ENCODE data around the gene HYCC2. TPM values are rescaled to one million over a fixed set of nuclear protein-coding genes. Genes with fewer than 3 reads are reported as not detected.
A peak's percentile ranks its signal among the peaks of the same experiment; 100 is the strongest.
"Not testable (repeated sequence)": the region's sequence is repeated elsewhere in the genome, so short reads cannot be mapped to it uniquely, and the experiment has no call there.

Gene HYCC2

DNA sequence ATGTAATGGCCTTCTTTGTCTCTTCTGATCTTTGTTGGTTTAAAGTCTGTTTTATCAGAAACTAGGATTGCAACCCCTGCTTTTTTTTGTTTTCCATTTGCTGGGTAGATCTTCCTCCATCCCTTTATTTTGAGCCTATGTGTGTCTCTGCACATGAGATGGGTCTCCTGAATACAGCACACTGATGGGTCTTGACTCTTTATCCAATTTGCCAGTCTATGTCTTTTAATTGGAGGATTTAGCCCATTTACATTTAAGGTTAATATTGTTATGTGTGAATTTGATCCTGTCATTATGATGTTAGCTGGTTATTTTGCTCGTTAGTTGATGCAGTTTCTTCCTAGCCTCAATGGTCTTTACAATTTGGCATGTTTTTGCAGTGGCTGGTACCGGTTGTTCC lies 37.1 kb downstream of the HYCC2 start:
- not testable (repeated sequence) for H3K9ac ChIP-seq (ENCODE audit: low read length)
- no CpG with 5 or more reads among the region's 2 CpGs for WGBS

GRCh38 chr2:201024518-201024917 lies 47.0 kb downstream of the HYCC2 start:
- Histone ChIP-seq H3K18ac (ENCODE audit: low read depth in 1 of 2, low read length in 2 of 2) (no peak overlapping the region), H2BK12ac (ENCODE audit: low read length in 2 of 2) (no peak overlapping the region), H2BK5ac (ENCODE audit: low read depth, low read length, poor library complexity, severe bottlenecking) (no peak overlapping the region), H3K9me3 (ENCODE audit: control insufficient read depth, low read length) (no peaks in the 10 kb centered on the region), H3K27ac (ENCODE audit: low read length, poor library complexity, severe bottlenecking) (no peak overlapping the region), H2AFZ (ENCODE audit: low read depth, low read length) (no peak overlapping the region), H3K4me1 (ENCODE audit: control insufficient read depth, insufficient read depth, low read depth, low read length) (no peaks in the 10 kb centered on the region), H3K27me3 (ENCODE audit: control insufficient read depth in 1 of 2, insufficient read depth in 1 of 2, low read length in 2 of 2) (no peaks in the 10 kb centered on the region), H2BK15ac (ENCODE audit: low read depth, poor library complexity, severe bottlenecking) (no peak overlapping the region), H3K4me2 (ENCODE audit: low read length, poor library complexity, severe bottlenecking) (no peak overlapping the region), H3K36me3 (ENCODE audit: control insufficient read depth in 1 of 2, insufficient read depth in 2 of 2, low read depth in 1 of 2, low read length in 2 of 2) (peaks cover 2 to 24% of the 10 kb centered on the region in 2 experiments), H3K14ac (ENCODE audit: low read length in 2 of 2) (no peak overlapping the region), H4K8ac (ENCODE audit: low read length) (no peak overlapping the region), H3K23ac (ENCODE audit: low read length in 2 of 2) (no peak overlapping the region), H2BK120ac (ENCODE audit: low read depth, low read length) (no peak overlapping the region), H4K91ac (ENCODE audit: low read length) (no peak overlapping the region), H3K4ac (ENCODE audit: low read depth in 1 of 2, low read length in 2 of 2) (no peak overlapping the region), H2AK5ac (ENCODE audit: low read length, severe bottlenecking) (no peak overlapping the region), H3K9ac (ENCODE audit: low read length) (no peak overlapping the region), H3K79me1 (replicated peaks; ENCODE audit: low read length, poor library complexity, severe bottlenecking) (peaks cover 11% of the 10 kb centered on the region), H3K4me3 (ENCODE audit: insufficient read depth in 1 of 2, low read depth in 1 of 2, low read length in 2 of 2) (no peak overlapping the region)
- DNase-seq = no peak

More for the DNA sequence above, 37.1 kb downstream of the HYCC2 start:
- H3K23ac ChIP-seq (ENCODE audit: low read length in 2 of 2); H2AK5ac ChIP-seq (ENCODE audit: low read length, severe bottlenecking); H3K18ac ChIP-seq (ENCODE audit: low read depth in 1 of 2, low read length in 2 of 2); DNase-seq; H3K14ac ChIP-seq (ENCODE audit: low read length in 2 of 2); H3K27ac ChIP-seq (ENCODE audit: low read length, poor library complexity, severe bottlenecking); H2BK15ac ChIP-seq (ENCODE audit: low read depth, poor library complexity, severe bottlenecking); H3K27me3 ChIP-seq (ENCODE audit: control insufficient read depth in 1 of 2, insufficient read depth in 1 of 2, low read length in 2 of 2); H3K9me3 ChIP-seq (ENCODE audit: control insufficient read depth, low read length); H3K4me3 ChIP-seq (ENCODE audit: insufficient read depth in 1 of 2, low read depth in 1 of 2, low read length in 2 of 2); H3K4me2 ChIP-seq (ENCODE audit: low read length, poor library complexity, severe bottlenecking); H3K36me3 ChIP-seq (ENCODE audit: control insufficient read depth in 1 of 2, insufficient read depth in 2 of 2, low read depth in 1 of 2, low read length in 2 of 2); H2BK120ac ChIP-seq (ENCODE audit: low read depth, low read length); H3K4ac ChIP-seq (ENCODE audit: low read depth in 1 of 2, low read length in 2 of 2); H2BK5ac ChIP-seq (ENCODE audit: low read depth, low read length, poor library complexity, severe bottlenecking); H2AFZ ChIP-seq (ENCODE audit: low read depth, low read length); H2BK12ac ChIP-seq (ENCODE audit: low read length in 2 of 2); H3K4me1 ChIP-seq (ENCODE audit: control insufficient read depth, insufficient read depth, low read depth, low read length); H3K79me1 ChIP-seq (replicated peaks; ENCODE audit: low read length, poor library complexity, severe bottlenecking); H4K91ac ChIP-seq (ENCODE audit: low read length); H4K8ac ChIP-seq (ENCODE audit: low read length): not testable (repeated sequence)

GRCh38 chr2:201021914-201022313 lies 49.6 kb downstream of the HYCC2 start:
- H3K4me2 ChIP-seq (ENCODE audit: low read length, poor library complexity, severe bottlenecking) = no peak overlapping the region
- no peak overlapping the region for H4K91ac ChIP-seq (ENCODE audit: low read length)
- H3K4ac ChIP-seq (ENCODE audit: low read depth in 1 of 2, low read length in 2 of 2) = no peak overlapping the region
- H3K4me3 ChIP-seq (ENCODE audit: insufficient read depth in 1 of 2, low read depth in 1 of 2, low read length in 2 of 2) = no peak overlapping the region
- no peak overlapping the region for H2BK5ac ChIP-seq (ENCODE audit: low read depth, low read length, poor library complexity, severe bottlenecking)
- H3K23ac ChIP-seq (ENCODE audit: low read length in 2 of 2) = no peak overlapping the region
- H3K79me1 ChIP-seq (replicated peaks; ENCODE audit: low read length, poor library complexity, severe bottlenecking) = peaks cover 13% of the 10 kb centered on the region
- DNase-seq = peak; percentile 25
- H3K18ac ChIP-seq (ENCODE audit: low read depth in 1 of 2, low read length in 2 of 2) = no peak overlapping the region
- H3K14ac ChIP-seq (ENCODE audit: low read length in 2 of 2) = no peak overlapping the region
- H3K27me3 ChIP-seq (ENCODE audit: control insufficient read depth in 1 of 2, insufficient read depth in 1 of 2, low read length in 2 of 2) = no peaks in the 10 kb centered on the region
- H2BK15ac ChIP-seq (ENCODE audit: low read depth, poor library complexity, severe bottlenecking) = no peak overlapping the region
- H3K36me3 ChIP-seq (ENCODE audit: control insufficient read depth in 1 of 2, insufficient read depth in 2 of 2, low read depth in 1 of 2, low read length in 2 of 2) = peaks cover 5 to 33% of the 10 kb centered on the region in 2 experiments
- H3K4me1 ChIP-seq (ENCODE audit: control insufficient read depth, insufficient read depth, low read depth, low read length) = peaks cover 2% of the 10 kb centered on the region
- no peak overlapping the region for H3K27ac ChIP-seq (ENCODE audit: low read length, poor library complexity, severe bottlenecking)
- H4K8ac ChIP-seq (ENCODE audit: low read length) = no peak overlapping the region
- H2BK120ac ChIP-seq (ENCODE audit: low read depth, low read length) = no peak overlapping the region
- no peak overlapping the region for H2AFZ ChIP-seq (ENCODE audit: low read depth, low read length)
- H2BK12ac ChIP-seq (ENCODE audit: low read length in 2 of 2) = no peak overlapping the region
- no peak overlapping the region for H3K9ac ChIP-seq (ENCODE audit: low read length)
- H2AK5ac ChIP-seq (ENCODE audit: low read length, severe bottlenecking) = no peak overlapping the region
- H3K9me3 ChIP-seq (ENCODE audit: control insufficient read depth, low read length) = no peaks in the 10 kb centered on the region

Small RNA genes within 50 kb of the gene (small RNA-seq; reads per million reads assigned to genes)
- gene RNU6-1206P (ENCODE audit: low read depth) = not detected

Data from mesenchymal stem cell (in vitro differentiated cells and primary cell).